IPS-18a (cell line): Measurements from ENCODE around the gene CSE1L.
"Not testable (repeated sequence)": the region's sequence is repeated elsewhere in the genome, so short reads cannot be mapped to it uniquely, and the experiment has no call there.

ENCODE experiments used
- H3K27ac ChIP-seq: one replicate; pipeline ENCODE4 v1.5.1; 2013; ENCODE audit warnings: low read length
- H3K27me3 ChIP-seq: one replicate; pipeline ENCODE4 v1.6.1; 2013; ENCODE audit warnings: mild to moderate bottlenecking, low read length; ENCODE audit not compliant: control insufficient read depth, insufficient read depth
- H3K36me3 ChIP-seq: one replicate; pipeline ENCODE4 v1.6.1; 2013; ENCODE audit warnings: low read depth, low read length; ENCODE audit not compliant: control insufficient read depth
- H3K4me1 ChIP-seq: one replicate; pipeline ENCODE4 v1.6.1; 2013; ENCODE audit warnings: low read depth, low read length; ENCODE audit not compliant: control insufficient read depth
- H3K4me3 ChIP-seq: one replicate; pipeline ENCODE4 v1.5.1; 2013; ENCODE audit warnings: low read length
- H3K9ac ChIP-seq: one replicate; pipeline ENCODE4 v1.6.1; 2013; ENCODE audit warnings: mild to moderate bottlenecking, low read length, moderate library complexity
- H3K9me3 ChIP-seq: one replicate; pipeline ENCODE4 v1.6.1; 2013; ENCODE audit warnings: low read depth, low read length; ENCODE audit not compliant: control insufficient read depth

Gene CSE1L

DNA sequence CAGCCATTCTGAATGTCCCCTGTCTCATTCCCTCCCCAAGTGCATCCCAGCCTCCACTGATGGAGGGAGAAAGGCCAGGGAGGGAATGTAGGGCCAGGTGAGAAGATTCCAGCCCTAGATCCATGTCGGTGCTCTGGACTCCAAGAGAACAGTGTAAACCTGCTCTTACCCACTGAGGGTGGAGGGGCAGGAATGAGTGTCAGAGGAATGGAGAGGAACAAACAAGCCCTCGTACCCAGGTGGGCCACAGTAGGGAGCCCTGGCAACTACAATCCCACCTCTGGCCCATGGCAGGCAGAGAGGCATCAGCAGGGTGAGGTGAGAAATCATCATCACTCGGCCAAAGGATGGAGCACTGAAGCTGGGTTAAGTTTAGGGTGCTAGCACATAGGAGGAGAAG lies 87.5 kb downstream of the CSE1L start:
- Histone ChIP-seq H3K4me1 (peaks cover 6% of the 10 kb centered on the region), H3K36me3 (peaks cover 35% of the 10 kb centered on the region), H3K4me3 (no peak overlapping the region), H3K27me3 (no peaks in the 10 kb centered on the region), H3K27ac (no peak overlapping the region), H3K9me3 (no peaks in the 10 kb centered on the region), H3K9ac (no peak overlapping the region)

DNA sequence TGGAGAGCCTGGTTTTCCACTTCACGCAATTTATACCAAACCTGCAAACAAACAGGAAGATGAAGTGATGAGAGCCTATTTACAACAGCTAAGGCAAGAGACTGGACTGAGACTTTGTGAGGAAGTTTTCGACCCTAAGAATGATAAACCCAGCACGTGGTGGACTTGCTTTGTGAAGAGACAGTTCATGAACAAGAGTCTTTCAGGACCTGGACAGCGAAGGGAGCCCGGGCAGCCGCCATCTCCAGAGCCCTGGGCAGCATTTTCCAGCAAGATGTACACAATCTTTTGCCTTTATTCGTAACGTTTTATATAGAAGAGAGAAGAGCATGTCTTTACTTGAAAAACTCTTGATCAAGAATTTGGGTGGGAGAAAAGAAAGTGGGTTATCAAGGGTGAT lies 88.7 kb downstream of the CSE1L start:
- H3K4me1 ChIP-seq, H3K4me3 ChIP-seq, H3K9me3 ChIP-seq, H3K27ac ChIP-seq, H3K9ac ChIP-seq, H3K27me3 ChIP-seq: not testable (repeated sequence)
- H3K36me3 ChIP-seq: peaks cover 35% of the 10 kb centered on the region

DNA sequence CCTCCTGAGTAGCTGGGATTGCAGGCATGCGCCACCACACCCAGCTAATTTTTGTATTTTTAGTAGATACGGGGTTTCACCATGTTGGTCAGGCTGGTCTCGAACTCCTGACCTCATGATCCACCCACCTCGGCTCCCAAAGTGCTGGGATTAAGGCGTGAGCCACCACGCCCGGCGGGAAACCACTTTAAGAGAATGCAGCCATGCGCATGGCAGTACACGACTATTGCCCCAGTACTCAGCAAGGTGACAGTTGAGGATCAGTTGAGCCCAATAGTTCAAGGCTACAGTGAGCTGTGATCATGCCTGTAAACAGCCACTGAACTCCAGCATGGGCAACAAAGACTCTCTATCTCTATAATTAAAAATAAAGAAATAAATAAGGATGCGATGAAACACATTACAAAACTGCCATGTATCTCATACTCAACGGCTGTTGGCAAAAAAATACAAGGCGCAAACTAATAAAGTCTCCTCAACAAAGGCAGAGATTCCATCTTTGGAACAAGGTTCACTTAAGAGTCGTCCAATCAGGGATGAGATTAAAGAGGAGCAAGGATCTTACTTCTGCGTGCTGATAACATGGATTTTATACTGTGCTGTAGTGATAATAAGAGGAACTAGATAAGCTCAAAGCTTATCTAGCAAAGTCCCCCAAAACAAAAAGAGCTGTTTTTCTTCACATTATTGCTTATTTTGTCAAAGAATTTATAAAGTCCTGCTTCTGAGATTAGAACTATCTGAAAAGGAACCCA lies 90.9 kb downstream of the CSE1L start:
- Histone ChIP-seq H3K9ac (no peak overlapping the region), H3K4me1 (peaks cover 6% of the 10 kb centered on the region), H3K36me3 (peaks cover 25% of the 10 kb centered on the region), H3K27ac (no peak overlapping the region), H3K4me3 (no peak overlapping the region), H3K27me3 (no peaks in the 10 kb centered on the region), H3K9me3 (no peaks in the 10 kb centered on the region)

DNA sequence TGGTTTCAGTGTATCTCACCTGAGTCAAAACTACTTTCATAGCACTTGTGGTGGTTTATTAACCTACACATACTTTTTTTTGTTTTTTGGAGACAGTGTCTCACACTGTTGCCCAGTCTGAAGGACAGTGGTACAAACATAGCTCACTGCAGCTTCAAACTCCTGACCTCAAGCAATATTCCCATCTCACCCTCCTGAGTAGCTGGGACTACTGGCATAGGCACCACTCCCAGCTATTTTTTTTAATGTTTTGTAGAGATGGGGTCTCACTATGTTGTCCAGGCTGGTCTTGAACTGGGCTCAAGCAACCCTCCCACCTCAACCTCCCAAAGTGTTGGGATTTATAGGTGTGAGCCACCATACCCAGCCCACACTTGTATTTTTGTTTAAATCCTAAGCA lies 92.3 kb downstream of the CSE1L start:
- Histone ChIP-seq H3K9ac (no peak overlapping the region), H3K27me3 (no peaks in the 10 kb centered on the region), H3K27ac (no peak overlapping the region), H3K9me3 (no peaks in the 10 kb centered on the region), H3K36me3 (peaks cover 27% of the 10 kb centered on the region), H3K4me3 (no peak overlapping the region), H3K4me1 (peaks cover under 1% of the 10 kb centered on the region)

DNA sequence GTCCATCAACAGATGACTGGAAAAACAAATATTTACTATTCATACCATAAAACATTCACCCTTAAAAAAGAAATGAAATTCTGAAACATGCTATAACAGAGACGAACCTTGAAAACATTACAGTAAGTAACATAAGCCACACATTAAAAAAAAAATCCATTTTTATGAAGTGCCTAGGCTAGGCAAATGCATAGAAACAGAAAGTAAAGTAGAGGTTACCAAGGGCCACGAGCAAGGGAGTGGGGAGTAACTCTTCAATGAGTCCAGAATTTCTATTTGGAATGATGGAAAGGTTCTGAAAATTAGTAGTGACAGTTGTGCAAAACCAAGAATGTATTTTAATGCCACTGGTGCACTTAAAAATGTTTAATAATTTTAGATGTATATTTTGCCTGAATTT lies 94.3 kb downstream of the CSE1L start:
- Histone ChIP-seq H3K4me1 (no peaks in the 10 kb centered on the region), H3K27me3 (no peaks in the 10 kb centered on the region), H3K4me3 (no peak overlapping the region), H3K36me3 (peaks cover 22% of the 10 kb centered on the region), H3K9me3 (no peaks in the 10 kb centered on the region), H3K9ac (no peak overlapping the region), H3K27ac (no peak overlapping the region)

DNA sequence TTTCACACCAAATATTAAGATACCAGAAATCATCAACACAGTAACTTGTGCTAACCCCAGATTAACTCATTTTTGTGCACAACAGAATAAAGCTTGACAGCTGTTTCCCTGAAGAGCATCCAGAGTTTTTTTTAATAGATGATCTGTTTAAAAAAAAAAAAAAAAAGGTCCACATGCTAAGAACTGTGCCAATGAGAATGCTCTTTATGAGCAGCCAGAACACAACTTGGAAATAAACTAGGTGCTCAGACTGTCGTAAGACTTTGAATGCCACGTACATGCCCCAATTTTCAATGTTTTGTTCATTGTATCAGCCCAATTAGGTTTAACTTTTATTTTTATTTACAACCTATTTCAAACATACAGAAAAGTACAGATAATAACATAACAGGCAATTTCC lies 94.7 kb downstream of the CSE1L start:
- H3K9me3 ChIP-seq: no peaks in the 10 kb centered on the region
- H3K4me1 ChIP-seq: no peaks in the 10 kb centered on the region
- no peak overlapping the region for H3K9ac ChIP-seq
- peaks cover 18% of the 10 kb centered on the region for H3K36me3 ChIP-seq
- no peak overlapping the region for H3K27ac ChIP-seq
- H3K4me3 ChIP-seq: no peak overlapping the region
- H3K27me3 ChIP-seq: no peaks in the 10 kb centered on the region
